OCI-LY7 (cell line): ENCODE data around the gene DNMT3A.

Source experiments
- CTCF ChIP-seq: fragments of 200-600 bp; sonication (generic); conservative IDR thresholded peaks from 2 replicates; pipeline ENCODE4 v1.5.1; 2014; ENCODE audit warnings: mild to moderate bottlenecking, antibody characterized with exemption, low read length, moderate library complexity, mixed read lengths
- EZH2phosphoT487 ChIP-seq: fragments of 200-600 bp; sonication (generic); IDR thresholded peaks from 2 replicates; pipeline ENCODE4 v1.6.1; 2018; ENCODE audit warnings: low read depth, borderline replicate concordance, mild to moderate bottlenecking, mixed run types, antibody characterized with exemption, low read length, moderate library complexity, mixed read lengths

- TF ChIP-seq CTCF = no peak
- TF ChIP-seq EZH2phosphoT487 = no peak
Observed at GRCh38 chr2:25330937-25331336, 10.8 kb downstream of the DNMT3A start.
